Esophagus muscularis mucosa (tissue), 4 donors: ENCODE results near the gene NNMT. TPM values are rescaled to one million over a fixed set of nuclear protein-coding genes. Genes with fewer than 3 reads are reported as not detected.

Source experiments
- DNase-seq: peaks from one replicate; pipeline ENCODE4 v3.0.0-alpha.2; 2017; ENCODE audit errors: extremely low spot score
- H3K27ac ChIP-seq, 4 donors: fragments of 200-600 bp; sonication (generic); replicated peaks in 1 of 4; 1 replicate in 3 of 4; 2 replicates in 1 of 4; pipeline ENCODE4 v1.5.1; 2016 to 2019; ENCODE audit warnings: mild to moderate bottlenecking in 1 of 4
- H3K27me3 ChIP-seq, 4 donors: fragments of 200-600 bp; sonication (generic); one replicate each; pipeline versions ENCODE4 v1.5.1 to v1.6.0; 2016 to 2019
- H3K36me3 ChIP-seq, 4 donors: fragments of 200-600 bp; sonication (generic); one replicate each; pipeline ENCODE4 v1.5.1; 2016 to 2019
- H3K4me1 ChIP-seq, 4 donors: fragments of 200-600 bp; sonication (generic); one replicate each; pipeline ENCODE4 v1.5.1; 2016 to 2019
- H3K4me3 ChIP-seq, 4 donors: fragments of 200-600 bp; sonication (generic); 1 replicate in 2 of 4; 2 replicates in 2 of 4; pipeline ENCODE4 v1.5.1; 2016 to 2019; ENCODE audit warnings: mild to moderate bottlenecking in 4 of 4, moderate library complexity in 1 of 4
- H3K9me3 ChIP-seq, 4 donors: fragments of 200-600 bp; sonication (generic); 1 replicate in 3 of 4; 2 replicates in 1 of 4; pipeline ENCODE4 v1.5.1; 2016 to 2019
- CTCF ChIP-seq, 3 experiments: fragments of 200-600 bp in 2 of 3; fragments of 450-650 bp in 1 of 3; sonication (generic) in 2 of 3; IDR thresholded peaks; one replicate each; pipeline ENCODE4 v1.5.1; 2017 to 2019; ENCODE audit warnings: antibody characterized with exemption in 3 of 3, mild to moderate bottlenecking in 2 of 3, moderate library complexity in 1 of 3
- EP300 ChIP-seq: sonication (generic); formaldehyde crosslinking; IDR thresholded peaks from one replicate; pipeline ENCODE4 v1.6.1; 2017; ENCODE audit warnings: antibody characterized with exemption
- POLR2A ChIP-seq: fragments of 450-650 bp; IDR thresholded peaks from one replicate; pipeline ENCODE4 v1.6.1; 2017; ENCODE audit warnings: antibody characterized with exemption, moderate library complexity, mild to moderate bottlenecking, low read depth
- POLR2AphosphoS5 ChIP-seq, 2 donors: sonication (generic); formaldehyde crosslinking; IDR thresholded peaks; one replicate each; pipeline ENCODE4 v1.6.1; 2017; ENCODE audit warnings: antibody characterized with exemption in 2 of 2
- WGBS: methylation state at CpG from one replicate; pipeline ENCODE4 v1.1.5; 2018; 5-methylcytosine and 5-hydroxymethylcytosine counted together
- intact Hi-C: fragments of 100-400 bp; cut with DNase I; formaldehyde crosslinking; loops from one replicate; pipeline ENCODE4 v1.15.1; 2023
- total RNA-seq, 4 donors: library from RNA; depleted of rRNA; stranded (reverse); fragments of >200 nt; gene quantifications; one replicate each; pipeline versions ENCODE4 v1.1.0 to v1.2.1, GENCODE V29; 2016

The NNMT gene
- total RNA-seq, 4 donors from 2014 or later: 88.9 to 599 (median 293) TPM

GRCh38 chr11:114362326-114362725, 66.1 kb downstream of the NNMT start:
- peaks cover 0 to 7% (median 0%) of the 10 kb centered on the region in 4 donors for H3K9me3 ChIP-seq
- no peaks in the 10 kb centered on the region for H3K36me3 ChIP-seq
- no peak for DNase-seq
- no peak overlapping the region for H3K27ac ChIP-seq
- H3K4me3 ChIP-seq: no peak overlapping the region
- H3K27me3 ChIP-seq: no peaks in the 10 kb centered on the region
- WGBS: 88% methylated on average over 4 of the region's 4 CpGs
- intact Hi-C loops: no loop called here
- TF ChIP-seq EP300 (no peak), CTCF (IDR thresholded peaks at IDR 0.05) (no peak), POLR2AphosphoS5 (IDR thresholded peaks at IDR 0.05) (no peak), POLR2A (no peak)
- peaks cover 0 to under 1% (median 0%) of the 10 kb centered on the region in 4 donors for H3K4me1 ChIP-seq

GRCh38 chr11:114362958-114363357, 66.8 kb downstream of the NNMT start:
- DNase-seq: no peak
- no peak overlapping the region for H3K4me3 ChIP-seq
- H3K4me1 ChIP-seq: peaks cover 0 to 4% (median 0%) of the 10 kb centered on the region in 4 donors
- TF ChIP-seq POLR2A (no peak), CTCF (IDR thresholded peaks at IDR 0.05) (no peak), POLR2AphosphoS5 (IDR thresholded peaks at IDR 0.05) (no peak), EP300 (no peak)
- no peak overlapping the region for H3K27ac ChIP-seq
- H3K36me3 ChIP-seq: no peaks in the 10 kb centered on the region
- peaks cover 0 to 7% (median 0%) of the 10 kb centered on the region in 4 donors for H3K9me3 ChIP-seq
- WGBS: 68% methylated on average over 3 of the region's 3 CpGs
- no peaks in the 10 kb centered on the region for H3K27me3 ChIP-seq
- intact Hi-C loops: no loop called here

Other genes with a start within 250 kb of the NNMT start
- 100 to 1,000 TPM; 175 to 319 (median 222) TPM for gene ZBTB16, start 236.7 kb upstream of the NNMT start, total RNA-seq
- gene C11orf71, start 104.1 kb downstream of the NNMT start, total RNA-seq: 1 to 10 TPM; 5.0 to 6.2 (median 5.6) TPM
- 10 to 100 TPM; 13.7 to 28.0 (median 17.6) TPM for gene RBM7, start 104.3 kb downstream of the NNMT start, total RNA-seq
- 100 to 1,000 TPM in 3 of 4 donors, 10 to 100 TPM in 1; 95.1 to 152 (median 142) TPM for gene REXO2, start 143.1 kb downstream of the NNMT start, total RNA-seq